Naive B cell (primary cell): Measurements from ENCODE around the gene HEBP2. TPM values are rescaled to one million over a fixed set of nuclear protein-coding genes. Genes with fewer than 3 reads are reported as not detected.
"Not testable (repeated sequence)": the region's sequence is repeated elsewhere in the genome, so short reads cannot be mapped to it uniquely, and the experiment has no call there.

ENCODE experiments used
- ATAC-seq, 2 donors: fragments of 150-1000 bp; cut with Tn5 transposase; 2 replicates each; pipeline ENCODE4 v1.10.0; 2021; ENCODE audit warnings: low read depth in 2 of 2, mild to moderate bottlenecking in 2 of 2, moderate library complexity in 2 of 2
- DNase-seq: peaks from one replicate; pipeline ENCODE4 v3.0.0; 2022
- H3K27ac Mint-ChIP-seq, 6 donors: one replicate each; pipeline ENCODE4 v1.8.0; 2020 to 2022; ENCODE audit warnings: mild to moderate bottlenecking in 6 of 6, mixed read lengths in 6 of 6, moderate library complexity in 5 of 6, inconsistent platforms in 2 of 6
- H3K27me3 Mint-ChIP-seq, 3 donors: one replicate each; pipeline ENCODE4 v1.8.0; 2021 to 2022; ENCODE audit warnings: mixed read lengths in 3 of 3, mild to moderate bottlenecking in 1 of 3
- H3K36me3 Mint-ChIP-seq, 2 donors: one replicate each; pipeline ENCODE4 v1.8.0; 2020 to 2022; ENCODE audit warnings: mixed read lengths in 2 of 2, inconsistent platforms in 1 of 2, mild to moderate bottlenecking in 1 of 2
- H3K4me1 Mint-ChIP-seq, 3 donors: one replicate each; pipeline ENCODE4 v1.8.0; 2020 to 2022; ENCODE audit warnings: mixed read lengths in 3 of 3, inconsistent platforms in 1 of 3, mild to moderate bottlenecking in 1 of 3, moderate library complexity in 1 of 3
- H3K4me3 Mint-ChIP-seq, 8 donors: one replicate each; pipeline ENCODE4 v1.8.0; 2020 to 2022; ENCODE audit warnings: mild to moderate bottlenecking in 8 of 8, mixed read lengths in 8 of 8, moderate library complexity in 8 of 8, inconsistent platforms in 2 of 8
- H3K9me3 Mint-ChIP-seq, 7 donors: one replicate each; pipeline ENCODE4 v1.8.0; 2020 to 2022; ENCODE audit warnings: mixed read lengths in 7 of 7, mild to moderate bottlenecking in 5 of 7, inconsistent platforms in 2 of 7, moderate library complexity in 1 of 7
- polyA plus RNA-seq, 6 donors: library from polyadenylated mRNA; unstranded; fragments of 300-500 nt; fragmentation: Illumina TruSeq; gene quantifications; one replicate each; pipeline ENCODE4 v1.2.3, GENCODE V29; 2021; ENCODE audit warnings: low read depth in 6 of 6

The HEBP2 gene, protein sequence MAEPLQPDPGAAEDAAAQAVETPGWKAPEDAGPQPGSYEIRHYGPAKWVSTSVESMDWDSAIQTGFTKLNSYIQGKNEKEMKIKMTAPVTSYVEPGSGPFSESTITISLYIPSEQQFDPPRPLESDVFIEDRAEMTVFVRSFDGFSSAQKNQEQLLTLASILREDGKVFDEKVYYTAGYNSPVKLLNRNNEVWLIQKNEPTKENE
- 10 to 100 TPM; 33.4 to 50.3 (median 42.2) TPM for polyA plus RNA-seq

- H3K4me1 Mint-ChIP-seq, result peaks cover 24 to 26% (median 24%) of the 10 kb centered on the region in 3 donors
- no peaks in the 10 kb centered on the region for H3K9me3 Mint-ChIP-seq
- H3K4me3 Mint-ChIP-seq, result peak within 1 kb of the TSS; percentile 83 to 96 (median 90)
- H3K36me3 Mint-ChIP-seq, result peaks cover 3 to 16% of the 10 kb centered on the region in 2 donors
- H3K27ac Mint-ChIP-seq, result peak within 1 kb of the TSS; percentile 49 to 91 (median 88)
- H3K27me3 Mint-ChIP-seq, result no peaks in the 10 kb centered on the region
- peak; percentile 89 to 90 for ATAC-seq
- DNase-seq, result peak; percentile 89
Observed at GRCh38 chr6:138403801-138404665, at the start of gene HEBP2. Gene HEBP2 (plus strand): TSS chr6:138404223. CDS start chr6:138404496, 273 bp downstream.

DNA sequence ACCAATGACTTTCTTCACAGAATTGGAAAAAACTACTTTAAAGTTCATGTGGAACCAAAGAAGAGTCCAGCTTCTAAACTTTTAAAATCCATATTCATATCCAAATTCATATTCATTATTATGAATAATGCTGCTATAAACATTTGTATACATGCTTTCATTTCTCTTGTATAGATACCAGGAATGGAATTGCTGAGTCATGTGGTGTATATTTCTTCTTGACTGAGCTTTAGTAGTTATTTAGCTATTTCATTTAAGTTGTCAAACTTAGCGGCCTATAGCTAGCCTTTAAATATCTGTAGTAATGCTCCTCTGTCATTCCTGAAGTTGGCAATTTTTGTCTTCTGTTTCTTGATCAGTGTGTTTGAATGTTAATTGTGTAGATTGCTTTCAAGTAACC is 46.1 kb upstream of the HEBP2 start:
- Mint-ChIP-seq H3K4me3 (no peak overlapping the region), H3K4me1 (no peaks in the 10 kb centered on the region), H3K27me3 (peaks cover 6 to 38% (median 35%) of the 10 kb centered on the region in 3 donors), H3K27ac (no peak overlapping the region), H3K36me3 (no peaks in the 10 kb centered on the region), H3K9me3 (peaks cover 0 to 6% (median 3%) of the 10 kb centered on the region in 7 donors)
- DNase-seq, result no peak
- no peak for ATAC-seq

DNA sequence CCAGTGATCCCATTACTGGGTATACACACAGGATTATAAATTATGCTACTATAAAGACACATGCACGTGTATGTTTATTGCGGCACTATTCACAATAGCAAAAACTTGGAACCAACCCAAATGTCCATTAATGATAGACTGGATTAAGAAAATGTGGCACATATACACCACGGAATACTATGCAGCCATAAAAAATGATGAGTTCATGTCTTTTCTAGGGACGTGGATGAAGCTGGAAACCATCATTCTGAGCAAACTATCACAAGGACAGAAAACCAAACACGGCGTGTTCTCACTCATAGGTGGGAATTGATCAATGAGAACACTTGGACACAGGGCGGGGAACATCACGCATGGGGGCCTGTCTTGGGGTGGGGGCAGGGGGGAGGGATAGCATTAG is 35.3 kb upstream of the HEBP2 start:
- Mint-ChIP-seq H3K36me3 (peaks cover 0 to 14% of the 10 kb centered on the region in 2 donors), H3K9me3 (peaks cover 0 to 15% (median 12%) of the 10 kb centered on the region in 7 donors), H3K27me3 (peaks cover 19 to 49% (median 36%) of the 10 kb centered on the region in 3 donors)
- H3K27ac Mint-ChIP-seq, DNase-seq, H3K4me3 Mint-ChIP-seq, H3K4me1 Mint-ChIP-seq, ATAC-seq: not testable (repeated sequence)

- peaks cover 9 to 35% (median 20%) of the 10 kb centered on the region in 3 donors for H3K27me3 Mint-ChIP-seq
- H3K9me3 Mint-ChIP-seq, result peaks cover 0 to 13% (median 9%) of the 10 kb centered on the region in 7 donors
- H3K4me3 Mint-ChIP-seq, result no peak overlapping the region
- H3K4me1 Mint-ChIP-seq, result no peaks in the 10 kb centered on the region
- DNase-seq (no peak), ATAC-seq (no peak)
- no peak overlapping the region for H3K27ac Mint-ChIP-seq
- peaks cover 0 to 14% of the 10 kb centered on the region in 2 donors for H3K36me3 Mint-ChIP-seq
Observed at GRCh38 chr6:138370631-138371451, 33.2 kb upstream of the HEBP2 start.

DNA sequence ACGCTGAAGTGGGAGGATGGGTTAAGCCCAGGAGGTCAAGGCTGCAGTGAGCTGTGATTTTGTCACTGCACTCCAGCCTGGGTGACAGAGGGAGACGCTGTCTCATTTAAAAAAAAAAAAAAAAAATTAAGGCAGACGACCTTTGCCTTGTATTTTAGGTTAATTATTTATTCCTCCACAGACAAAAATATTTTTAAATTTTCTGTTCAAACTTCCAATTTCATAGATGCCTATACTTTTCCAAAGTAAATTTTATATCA is 32.6 kb upstream of the HEBP2 start:
- H3K4me1 Mint-ChIP-seq, result no peaks in the 10 kb centered on the region
- no peak overlapping the region for H3K27ac Mint-ChIP-seq
- ATAC-seq, result no peak

GRCh38 chr6:138371720-138372119 is 32.3 kb upstream of the HEBP2 start:
- Mint-ChIP-seq H3K27ac (peak overlapping the region in 1 of 6 donors; percentile 27), H3K4me1 (no peaks in the 10 kb centered on the region), H3K9me3 (peaks cover 0 to 12% (median 9%) of the 10 kb centered on the region in 7 donors), H3K36me3 (peaks cover 0 to 13% of the 10 kb centered on the region in 2 donors), H3K27me3 (peaks cover 9 to 27% (median 17%) of the 10 kb centered on the region in 3 donors), H3K4me3 (no peak overlapping the region)
- DNase-seq (no peak), ATAC-seq (no peak)

More for the DNA sequence above, 32.6 kb upstream of the HEBP2 start:
- DNase-seq, result no peak
- Mint-ChIP-seq H3K36me3 (peaks cover 0 to 14% of the 10 kb centered on the region in 2 donors), H3K27me3 (peaks cover 9 to 30% (median 19%) of the 10 kb centered on the region in 3 donors), H3K9me3 (peaks cover 0 to 12% (median 9%) of the 10 kb centered on the region in 7 donors), H3K4me3 (no peak overlapping the region)

GRCh38 chr6:138372711-138373463 is 31.1 kb upstream of the HEBP2 start:
- Mint-ChIP-seq H3K27ac (no peak overlapping the region), H3K4me1 (no peaks in the 10 kb centered on the region), H3K27me3 (peaks cover 4 to 15% (median 6%) of the 10 kb centered on the region in 3 donors), H3K9me3 (peaks cover 0 to 5% (median 2%) of the 10 kb centered on the region in 7 donors), H3K36me3 (peaks cover 0 to 1% of the 10 kb centered on the region in 2 donors), H3K4me3 (no peak overlapping the region)
- DNase-seq (no peak), ATAC-seq (peak in 1 of 2 donors; percentile 40)

GRCh38 chr6:138374230-138374629 is 29.8 kb upstream of the HEBP2 start:
- Mint-ChIP-seq H3K4me3 (no peak overlapping the region), H3K4me1 (no peaks in the 10 kb centered on the region), H3K27ac (peak overlapping the region in 1 of 6 donors; percentile 40)

GRCh38 chr6:138374815-138375214 is 29.2 kb upstream of the HEBP2 start:
- Mint-ChIP-seq H3K9me3 (no peaks in the 10 kb centered on the region), H3K36me3 (no peaks in the 10 kb centered on the region), H3K4me1 (no peaks in the 10 kb centered on the region), H3K27ac (no peak overlapping the region), H3K4me3 (no peak overlapping the region), H3K27me3 (peaks cover 2 to 5% (median 4%) of the 10 kb centered on the region in 3 donors)
- ATAC-seq (no peak), DNase-seq (no peak)

More at GRCh38 chr6:138374230-138374629, 29.8 kb upstream of the HEBP2 start:
- no peak for ATAC-seq
- Mint-ChIP-seq H3K36me3 (no peaks in the 10 kb centered on the region), H3K27me3 (peaks cover 4 to 5% (median 4%) of the 10 kb centered on the region in 3 donors), H3K9me3 (no peaks in the 10 kb centered on the region)
- DNase-seq, result no peak

- no peaks in the 10 kb centered on the region for H3K36me3 Mint-ChIP-seq
Observed at GRCh38 chr6:138377042-138377441, 27.0 kb upstream of the HEBP2 start.

GRCh38 chr6:138377844-138378243 is 26.2 kb upstream of the HEBP2 start, which contains the start of gene SMIM28:
Gene SMIM28 (plus strand): TSS chr6:138377905. CDS start chr6:138378073, 168 bp downstream.
- ATAC-seq, result no peak
- H3K27ac Mint-ChIP-seq, result no peak within 1 kb of the TSS
- H3K4me3 Mint-ChIP-seq, result no peak within 1 kb of the TSS
- DNase-seq, result no peak
- H3K9me3 Mint-ChIP-seq, result no peaks in the 10 kb centered on the region
- H3K36me3 Mint-ChIP-seq, result no peaks in the 10 kb centered on the region
- no peaks in the 10 kb centered on the region for H3K4me1 Mint-ChIP-seq
- peaks cover 0 to 5% (median 0%) of the 10 kb centered on the region in 3 donors for H3K27me3 Mint-ChIP-seq

More at GRCh38 chr6:138377042-138377441, 27.0 kb upstream of the HEBP2 start:
- Mint-ChIP-seq H3K27me3 (peaks cover 0 to 5% (median 0%) of the 10 kb centered on the region in 3 donors), H3K4me1 (no peaks in the 10 kb centered on the region), H3K9me3 (no peaks in the 10 kb centered on the region), H3K27ac (no peak overlapping the region), H3K4me3 (no peak overlapping the region)
- DNase-seq, result no peak
- ATAC-seq, result no peak

- Mint-ChIP-seq H3K4me3 (no peak overlapping the region), H3K36me3 (no peaks in the 10 kb centered on the region), H3K9me3 (no peaks in the 10 kb centered on the region), H3K27ac (no peak overlapping the region), H3K4me1 (no peaks in the 10 kb centered on the region), H3K27me3 (peaks cover 0 to 5% (median 0%) of the 10 kb centered on the region in 3 donors)
- no peak for DNase-seq
- no peak for ATAC-seq
Observed at GRCh38 chr6:138378463-138378862, 25.6 kb upstream of the HEBP2 start.
